Type B pancreatic cell (in vitro differentiated cells): ENCODE measurements around the gene CYTH1. TPM values are rescaled to one million over a fixed set of nuclear protein-coding genes. Genes with fewer than 3 reads are reported as not detected.

Source experiments
- DNase-seq: peaks from one replicate; pipeline ENCODE4 v3.0.0; 2021; ENCODE audit warnings: mixed read lengths; ENCODE audit not compliant: unreplicated experiment; ENCODE audit errors: extremely low spot score
- H3K27ac Mint-ChIP-seq: 2 replicates; pipeline ENCODE4 v1.8.0; 2021; ENCODE audit warnings: mild to moderate bottlenecking, mixed read lengths
- H3K27me3 Mint-ChIP-seq: 2 replicates; pipeline ENCODE4 v1.8.0; 2021; ENCODE audit warnings: mixed read lengths
- H3K36me3 Mint-ChIP-seq: 2 replicates; pipeline ENCODE4 v1.8.0; 2021; ENCODE audit warnings: mixed read lengths
- H3K4me1 Mint-ChIP-seq: one replicate; pipeline ENCODE4 v1.8.0; 2021; ENCODE audit warnings: mixed read lengths; ENCODE audit not compliant: unreplicated experiment
- H3K4me3 Mint-ChIP-seq: 2 replicates; pipeline ENCODE4 v1.8.0; 2021; ENCODE audit warnings: mild to moderate bottlenecking, mixed read lengths
- H3K9me3 Mint-ChIP-seq: 2 replicates; pipeline ENCODE4 v1.8.0; 2021; ENCODE audit warnings: mixed read lengths
- CTCF ChIP-seq: fragments of 200-600 bp; sonication (generic); conservative IDR thresholded peaks from 2 replicates; pipeline ENCODE4 v1.5.0; 2021; ENCODE audit warnings: antibody characterized with exemption, mild to moderate bottlenecking
- total RNA-seq: library from RNA; stranded (reverse); gene quantifications from 2 replicates; pipeline ENCODE4 v1.2.1, GENCODE V29; 2021; ENCODE audit warnings: low replicate concordance

CYTH1 gene
- total RNA-seq, 1 donor from 2014 or later, result 30.3 TPM

GRCh38 chr17:78652913-78653312, 129.2 kb downstream of the CYTH1 start:
- DNase-seq, result no peak
- no peak for TF ChIP-seq CTCF
- Mint-ChIP-seq H3K36me3 (no peaks in the 10 kb centered on the region), H3K4me1 (no peaks in the 10 kb centered on the region), H3K27me3 (peaks cover 2% of the 10 kb centered on the region), H3K4me3 (no peak overlapping the region), H3K27ac (no peak overlapping the region), H3K9me3 (no peaks in the 10 kb centered on the region)

- TF ChIP-seq CTCF, result no peak
- no peaks in the 10 kb centered on the region for H3K4me1 Mint-ChIP-seq
- no peaks in the 10 kb centered on the region for H3K9me3 Mint-ChIP-seq
- H3K36me3 Mint-ChIP-seq, result no peaks in the 10 kb centered on the region
- no peak overlapping the region for H3K4me3 Mint-ChIP-seq
- H3K27ac Mint-ChIP-seq, result no peak overlapping the region
- H3K27me3 Mint-ChIP-seq, result peaks cover 8% of the 10 kb centered on the region
- no peak for DNase-seq
These were observed 130.0 kb downstream of the CYTH1 start for GRCh38 chr17:78652024-78652423.

- Mint-ChIP-seq H3K27me3 (peaks cover 9% of the 10 kb centered on the region), H3K9me3 (no peaks in the 10 kb centered on the region), H3K4me1 (no peaks in the 10 kb centered on the region), H3K4me3 (no peak overlapping the region), H3K27ac (no peak overlapping the region), H3K36me3 (no peaks in the 10 kb centered on the region)
- no peak for DNase-seq
- no peak for TF ChIP-seq CTCF
These were observed 130.5 kb downstream of the CYTH1 start for GRCh38 chr17:78651554-78651953.

- Mint-ChIP-seq H3K27me3 (peaks cover 17% of the 10 kb centered on the region), H3K9me3 (no peaks in the 10 kb centered on the region), H3K4me3 (no peak overlapping the region), H3K27ac (no peak overlapping the region), H3K4me1 (no peaks in the 10 kb centered on the region), H3K36me3 (no peaks in the 10 kb centered on the region)
- no peak for TF ChIP-seq CTCF
- DNase-seq, result no peak
These were observed 131.9 kb downstream of the CYTH1 start for GRCh38 chr17:78650093-78650715.

GRCh38 chr17:78648293-78648692, 133.8 kb downstream of the CYTH1 start:
- Mint-ChIP-seq H3K27ac (no peak overlapping the region), H3K4me1 (no peaks in the 10 kb centered on the region), H3K9me3 (no peaks in the 10 kb centered on the region), H3K36me3 (no peaks in the 10 kb centered on the region), H3K27me3 (peaks cover 17% of the 10 kb centered on the region), H3K4me3 (no peak overlapping the region)
- TF ChIP-seq CTCF, result no peak
- no peak for DNase-seq

GRCh38 chr17:78647032-78647431, 135.0 kb downstream of the CYTH1 start:
- Mint-ChIP-seq H3K4me1 (no peaks in the 10 kb centered on the region), H3K36me3 (no peaks in the 10 kb centered on the region), H3K27me3 (peaks cover 17% of the 10 kb centered on the region), H3K9me3 (no peaks in the 10 kb centered on the region), H3K27ac (no peak overlapping the region), H3K4me3 (no peak overlapping the region)
- no peak for DNase-seq
- no peak for TF ChIP-seq CTCF
